HG03159 (cell line): ENCODE measurements around the gene TNFAIP8.
A peak's percentile ranks its signal among the peaks of the same experiment; 100 is the strongest.

ENCODE experiments used
- ATAC-seq: cut with Tn5 transposase; IDR thresholded peaks from one replicate; pipeline ENCODE4 v1.9.1; 2021; ENCODE audit warnings: mild to moderate bottlenecking, moderate library complexity; ENCODE audit not compliant: unreplicated experiment

Gene TNFAIP8

DNA sequence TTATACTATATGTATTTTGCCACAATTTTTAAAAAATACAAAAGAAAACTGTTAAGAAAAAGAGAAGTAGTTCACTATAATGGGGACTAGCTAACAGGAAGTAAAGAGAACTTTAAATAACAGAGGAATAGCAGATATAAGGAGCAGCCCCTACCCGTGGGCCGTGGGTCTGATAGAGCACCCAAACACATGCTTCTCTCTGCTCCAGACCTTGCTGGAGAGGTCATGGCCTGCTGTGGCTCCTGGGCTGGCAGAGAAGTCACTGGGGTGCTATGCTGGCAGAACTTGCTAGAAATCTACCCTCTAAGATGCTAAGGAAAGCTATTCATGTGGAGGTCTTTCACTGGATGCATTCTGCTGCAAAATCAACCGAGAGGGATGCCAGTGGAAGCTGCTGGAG is 10.0 kb upstream of the TNFAIP8 start:
- ATAC-seq = no peak

DNA sequence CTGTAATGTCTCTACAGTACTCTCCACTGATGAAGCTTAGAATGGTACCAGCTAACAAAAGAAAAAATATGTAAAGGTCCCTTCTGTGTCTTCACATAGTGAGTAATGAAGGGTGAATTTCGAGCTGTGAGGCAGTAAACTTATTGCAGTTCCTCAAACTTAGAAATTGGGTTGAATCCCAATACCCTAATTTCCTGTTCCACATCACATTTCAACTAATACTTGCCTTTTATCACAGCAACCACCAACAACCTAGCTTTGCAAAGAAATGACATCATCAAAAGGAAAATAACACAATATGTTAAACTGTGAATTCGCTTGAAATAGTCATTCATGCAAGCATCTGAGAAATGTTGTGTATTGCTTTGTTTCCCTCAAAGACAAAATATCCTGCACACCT is 9.4 kb upstream of the TNFAIP8 start:
- ATAC-seq = no peak

DNA sequence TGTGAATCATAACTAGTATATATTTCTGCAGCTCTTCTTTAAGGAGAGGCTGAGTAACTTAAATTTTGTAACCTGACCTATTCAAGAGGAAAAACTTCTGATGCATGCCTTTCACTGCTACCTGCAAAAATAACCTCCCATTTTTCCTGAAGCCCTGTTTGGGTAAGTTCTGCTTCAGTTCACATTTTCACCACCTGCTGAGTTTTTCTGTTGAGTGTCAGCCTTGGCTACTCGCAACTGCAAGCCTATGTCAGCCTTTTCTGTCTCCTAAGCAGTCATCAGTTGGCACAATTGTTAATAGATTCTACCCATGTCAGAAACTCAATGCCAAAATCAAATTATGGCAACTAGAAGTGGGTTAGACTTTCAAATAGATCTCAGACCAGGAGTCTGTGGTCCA is 8.2 kb upstream of the TNFAIP8 start:
- ATAC-seq = no peak

- no peak for ATAC-seq
Observed at GRCh38 chr5:119347991-119348390, 7.8 kb upstream of the TNFAIP8 start.

GRCh38 chr5:119353213-119353612 is 2.6 kb upstream of the TNFAIP8 start:
- ATAC-seq = no peak

GRCh38 chr5:119353686-119354366 is 2.0 kb upstream of the TNFAIP8 start:
- ATAC-seq = peak; percentile 54

DNA sequence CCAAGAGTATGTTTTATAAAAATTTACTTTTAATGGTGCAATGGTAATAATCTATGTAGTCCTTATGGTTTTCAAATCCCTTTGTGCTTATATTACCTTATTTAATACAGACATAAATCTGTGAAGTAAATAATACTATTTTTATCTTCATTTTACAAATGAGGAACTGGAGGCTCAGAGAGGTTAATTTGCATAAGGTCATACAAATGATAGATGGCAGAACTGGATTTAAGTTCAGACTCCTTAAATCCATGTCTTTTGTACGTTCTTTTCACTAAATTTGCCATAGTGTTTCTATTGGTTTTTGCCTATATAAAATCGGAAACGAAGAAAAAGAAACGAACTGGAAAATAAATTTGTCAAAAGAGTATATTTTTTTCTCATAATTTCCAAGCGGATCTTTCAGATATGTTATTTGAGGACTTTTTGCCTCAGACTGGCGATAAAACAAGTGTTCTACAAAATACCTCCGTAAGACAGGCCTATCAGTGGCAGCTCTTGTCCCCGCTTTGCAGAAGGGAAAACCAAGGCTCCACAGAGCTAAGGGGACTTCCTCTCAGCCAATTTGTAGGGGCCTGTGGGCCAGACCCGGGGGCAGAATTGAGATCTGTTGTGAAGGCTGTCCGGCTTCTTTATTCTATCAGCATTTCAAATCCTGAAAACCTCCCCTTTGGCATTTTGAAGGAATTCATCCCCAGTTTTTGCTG is 1.1 kb upstream of the TNFAIP8 start:
- ATAC-seq = no peak

DNA sequence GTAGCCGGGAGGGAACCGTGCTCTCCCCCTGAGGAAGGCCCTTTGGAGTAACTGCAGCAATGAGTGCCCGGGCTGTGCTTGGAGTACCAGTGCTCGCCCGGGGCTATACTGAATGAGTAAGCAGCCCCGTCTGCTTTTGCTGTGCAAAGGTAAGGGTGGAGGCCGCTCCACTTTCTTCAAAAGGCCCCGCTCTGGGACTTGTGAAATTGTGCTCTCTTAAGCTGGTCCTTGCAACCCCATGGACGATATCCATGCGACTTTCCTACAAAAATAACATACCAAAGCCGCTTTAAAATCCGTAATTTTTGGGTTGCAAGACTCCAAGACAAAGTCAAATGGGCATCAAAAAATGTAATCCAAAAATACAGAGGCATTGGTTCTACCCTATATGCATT is 578 bp upstream of the TNFAIP8 start:
- ATAC-seq = no peak

GRCh38 chr5:119356612-119357188 is 881 bp downstream of the TNFAIP8 start:
- ATAC-seq = no peak

DNA sequence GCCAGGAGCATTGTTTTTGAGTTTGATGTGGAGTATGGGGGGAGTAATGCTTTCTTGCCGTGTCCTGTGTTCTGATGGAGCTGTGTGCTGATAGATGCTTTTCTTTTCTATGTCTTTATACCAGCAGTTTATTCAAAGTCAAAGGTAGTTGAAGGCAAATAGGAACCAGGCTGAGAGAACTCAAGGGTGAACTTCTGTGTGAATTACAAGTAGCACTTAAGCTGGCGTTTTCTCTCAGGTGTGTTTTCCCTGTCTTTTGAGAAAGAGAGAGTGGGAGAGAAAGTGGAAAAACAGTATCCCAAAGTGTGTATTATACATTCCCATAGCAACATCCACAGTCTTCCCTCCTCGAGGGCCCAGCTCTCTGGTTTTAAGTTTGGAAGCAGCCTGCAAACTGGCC is 1.5 kb downstream of the TNFAIP8 start:
- no peak for ATAC-seq

GRCh38 chr5:119357808-119358529 is 2.1 kb downstream of the TNFAIP8 start:
- no peak for ATAC-seq

DNA sequence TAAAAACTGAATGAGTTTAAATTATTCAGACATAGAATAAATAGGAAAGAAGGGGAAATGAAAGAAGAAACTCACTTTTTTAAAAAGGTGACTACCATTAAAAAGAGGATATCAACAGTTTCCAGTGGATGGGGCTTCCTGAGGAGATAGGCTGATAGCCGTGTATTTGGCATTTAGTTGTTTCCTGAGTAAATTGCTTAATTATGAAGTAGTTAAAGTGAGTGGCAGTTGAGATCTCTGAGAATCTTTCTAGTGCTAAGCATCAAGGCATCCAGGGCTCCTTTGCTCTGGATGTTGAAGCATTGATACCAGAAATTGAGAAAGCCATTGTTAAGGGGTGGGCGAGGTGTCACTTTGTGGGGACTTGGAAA is 2.7 kb downstream of the TNFAIP8 start:
- no peak for ATAC-seq

DNA sequence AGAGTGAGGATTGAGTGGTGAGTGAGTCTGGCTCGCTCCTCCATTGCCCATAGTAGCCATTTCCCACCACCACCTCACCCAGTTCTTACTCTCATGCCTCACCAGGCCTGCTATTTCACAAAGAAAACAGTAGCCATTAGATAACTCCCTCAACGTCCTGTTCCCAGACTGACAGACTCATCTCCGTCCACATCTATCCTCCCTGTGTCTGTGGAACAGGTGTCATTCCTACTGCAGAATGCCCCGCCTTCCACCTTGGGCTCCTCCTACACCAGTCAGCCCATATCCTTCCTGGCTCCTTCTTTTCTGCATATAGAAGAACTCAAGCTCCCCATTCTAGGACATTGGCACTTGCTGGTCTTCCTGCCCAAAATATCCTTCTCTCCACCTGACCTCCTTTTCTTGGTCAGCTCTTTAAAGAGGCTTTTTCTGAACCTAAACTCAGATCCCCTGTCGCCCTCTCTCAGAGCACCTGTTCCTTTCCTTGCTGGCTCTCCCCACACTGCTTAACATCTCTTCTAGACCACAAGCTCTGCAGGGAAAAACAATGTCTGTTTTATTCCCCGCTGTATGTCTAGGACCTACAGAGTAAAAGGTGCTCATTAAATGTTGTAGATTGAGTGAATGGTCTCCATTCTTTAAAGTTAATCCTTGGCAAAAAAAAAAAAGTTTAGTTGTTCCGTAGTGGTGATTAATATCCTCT is 3.2 kb downstream of the TNFAIP8 start:
- no peak for ATAC-seq

- ATAC-seq = no peak
Observed at GRCh38 chr5:119359737-119360413, 4.1 kb downstream of the TNFAIP8 start.

DNA sequence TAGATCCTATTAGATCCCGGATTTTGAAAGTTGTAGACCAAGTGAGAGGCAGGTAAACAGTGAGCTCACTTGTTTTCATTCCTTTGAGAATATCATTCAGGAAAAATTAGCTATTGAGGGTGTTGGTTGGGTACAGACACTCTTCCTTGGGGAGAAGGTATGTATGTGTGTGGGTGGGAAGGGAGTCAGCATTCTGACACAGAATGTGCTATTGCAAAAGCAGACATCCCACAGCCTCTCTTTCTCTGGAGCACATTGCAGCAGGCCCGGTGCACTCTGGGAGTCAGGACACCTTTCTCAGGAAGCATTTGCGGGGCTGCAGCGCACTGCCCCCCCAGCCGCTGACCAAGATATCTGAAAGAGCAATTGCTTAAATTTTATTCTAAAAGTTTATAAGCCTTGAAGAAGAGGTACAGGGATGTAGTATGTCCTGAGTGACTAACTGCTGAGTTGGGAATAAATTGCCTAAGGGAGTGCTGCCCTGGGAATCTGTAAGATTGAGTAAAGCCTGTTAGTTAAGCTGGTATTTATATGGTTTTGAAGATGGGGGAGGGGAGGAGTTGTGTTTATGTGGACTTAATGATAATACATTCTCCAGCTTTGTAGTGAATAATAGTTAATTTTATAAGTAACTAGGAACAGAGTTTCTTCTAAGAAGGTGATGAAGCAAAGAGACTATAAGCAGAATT is 5.2 kb downstream of the TNFAIP8 start:
- ATAC-seq = no peak

DNA sequence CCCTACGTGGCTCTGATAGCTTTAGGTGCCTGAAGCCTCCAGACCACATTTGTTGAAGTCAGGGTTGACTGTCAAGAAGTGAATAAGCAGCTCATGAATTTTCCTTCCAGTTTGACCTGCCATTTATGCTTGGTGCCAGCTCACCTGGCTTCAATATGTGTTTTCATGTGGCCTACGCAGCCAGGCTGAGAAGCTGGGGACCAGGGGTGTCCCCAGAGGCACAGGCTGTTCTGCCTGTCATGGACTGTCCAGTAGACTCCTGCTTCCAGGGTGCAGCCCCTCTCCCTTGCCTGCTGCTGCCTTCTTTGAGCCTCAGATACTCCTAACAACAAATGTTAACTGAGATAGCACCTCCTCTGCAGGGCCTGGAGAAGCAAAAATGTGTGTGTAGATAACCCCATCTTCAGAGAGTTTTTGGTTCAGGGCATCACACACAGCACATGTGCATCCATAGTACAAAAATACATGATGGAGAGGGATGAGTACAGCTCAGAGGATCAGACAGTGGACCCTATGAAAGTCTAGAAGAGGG is 5.8 kb downstream of the TNFAIP8 start:
- ATAC-seq = no peak

GRCh38 chr5:119362714-119363113 is 6.9 kb downstream of the TNFAIP8 start:
- ATAC-seq = no peak

- ATAC-seq = no peak
Observed at GRCh38 chr5:119363271-119363670, 7.5 kb downstream of the TNFAIP8 start.

DNA sequence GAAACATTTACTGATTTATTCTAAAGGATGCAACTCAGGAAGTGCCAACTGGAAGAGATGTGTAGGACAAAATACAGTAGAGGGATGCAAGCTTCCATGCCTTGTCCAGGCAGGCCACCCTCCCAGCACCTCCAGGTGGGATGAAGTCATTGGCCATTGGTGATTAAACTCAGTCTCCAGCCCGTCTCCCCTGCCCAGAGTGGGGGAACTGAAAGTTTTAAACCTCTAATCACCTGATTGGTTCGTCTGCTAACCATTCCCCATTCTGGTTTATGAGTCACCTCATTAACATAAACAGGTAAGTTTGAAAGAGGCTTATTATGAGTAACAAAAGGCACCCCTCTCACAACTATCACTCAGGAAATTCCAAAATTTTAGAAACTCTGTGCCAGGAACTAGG is 8.1 kb downstream of the TNFAIP8 start:
- ATAC-seq = no peak
